Measurements from ENCODE around the gene HMHB1.

GRCh38 chr5:143771189-143771588 lies 40.8 kb upstream of the HMHB1 start:
- TF ChIP-seq LARP7 (IDR thresholded peaks at IDR 0.05): no peak
- no peak for TF ChIP-seq FOXP1 (CRISPR knock-in tag; IDR thresholded peaks at IDR 0.05)
- TF ChIP-seq HLTF (IDR thresholded peaks at IDR 0.05): no peak
- TF ChIP-seq TCF7 (IDR thresholded peaks at IDR 0.05; ENCODE audit: borderline replicate concordance): no peak
- no peak for TF ChIP-seq CTCF (IDR thresholded peaks at IDR 0.05 in 2 of 3, conservative IDR thresholded peaks at IDR 0.05 in 1 of 3; ENCODE audit: insufficient read depth in 2 of 3, low read depth in 1 of 3, low read length in 3 of 3)
- TF ChIP-seq BCL6 (CRISPR knock-in tag; IDR thresholded peaks at IDR 0.05): no peak
- TF ChIP-seq EZH2 (IDR thresholded peaks at IDR 0.05; ENCODE audit: borderline replicate concordance, low read depth, low read length): no peak
- no peak for TF ChIP-seq ZZZ3 (IDR thresholded peaks at IDR 0.05)
- TF ChIP-seq HNRNPLL (IDR thresholded peaks at IDR 0.05; ENCODE audit: low read depth, low read length, poor library complexity, severe bottlenecking): no peak
- TF ChIP-seq ZNF717 (CRISPR knock-in tag; IDR thresholded peaks at IDR 0.05): no peak
- TF ChIP-seq MAFK (IDR thresholded peaks at IDR 0.05; ENCODE audit: low read length): no peak

All from K562 (cell line).